OCI-LY1 (cell line): ENCODE measurements around the gene POLRMT.
"Not testable (repeated sequence)": the region's sequence is repeated elsewhere in the genome, so short reads cannot be mapped to it uniquely, and the experiment has no call there.

Experiments used
- CTCF ChIP-seq: fragments of 200-600 bp; sonication (generic), shearing (Covaris generic); IDR thresholded peaks from 2 replicates; pipeline ENCODE4 v1.5.1; 2017; ENCODE audit warnings: mild to moderate bottlenecking, antibody characterized with exemption, low read length, moderate library complexity, mixed read lengths
- EZH2 ChIP-seq: fragments of 200-600 bp; sonication (generic), shearing (Covaris generic); IDR thresholded peaks from 2 replicates; pipeline ENCODE4 v1.8.0; 2017; ENCODE audit warnings: borderline replicate concordance, mixed run types, mild to moderate bottlenecking, antibody characterized with exemption, low read length, moderate library complexity, mixed read lengths

- TF ChIP-seq CTCF, EZH2: not testable (repeated sequence)
Measured at GRCh38 chr19:666985-667573, 33.7 kb upstream of the POLRMT start.
